ENCODE results near the gene EXOC3.
"Not testable (repeated sequence)": the region's sequence is repeated elsewhere in the genome, so short reads cannot be mapped to it uniquely, and the experiment has no call there.

EXOC3 gene

DNA sequence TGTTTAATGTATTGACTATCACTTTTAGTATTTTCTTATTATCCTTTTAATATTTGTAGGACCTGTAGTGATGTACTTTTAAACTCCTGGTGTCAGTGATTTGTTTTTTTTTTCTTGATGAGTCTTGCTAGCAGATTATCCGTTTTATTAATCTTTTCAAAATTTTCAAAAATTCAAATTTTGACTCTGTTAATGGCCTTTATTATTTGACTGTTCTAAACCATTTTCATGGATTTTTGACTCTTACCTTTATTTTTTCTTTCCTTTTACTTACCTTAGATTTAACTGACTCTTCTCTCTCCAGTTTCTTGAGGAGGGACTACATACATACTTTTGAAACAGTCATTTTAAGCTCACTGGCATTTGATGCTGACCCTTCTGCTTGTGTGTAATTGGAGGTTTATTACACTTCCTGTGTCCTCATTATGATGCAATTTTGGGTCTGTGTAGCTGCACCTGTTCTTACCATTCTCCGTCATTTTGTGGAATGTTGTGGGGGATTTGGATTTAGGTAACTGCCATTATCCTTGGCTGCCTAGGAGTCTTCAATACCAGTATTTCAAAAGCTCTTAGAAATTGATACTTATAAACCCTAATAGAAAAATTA lies 32.0 kb upstream of the EXOC3 start:
- Histone ChIP-seq H3K27ac (ENCODE audit: low read length) (no peak overlapping the region), H3K4me1 (ENCODE audit: control insufficient read depth, insufficient read depth, low read length) (no peaks in the 10 kb centered on the region), H3K9ac (ENCODE audit: low read length in 2 of 2) (no peak overlapping the region), H3K9me3 (ENCODE audit: control insufficient read depth in 2 of 2, low read length in 2 of 2) (no peaks in the 10 kb centered on the region), H3K36me3 (ENCODE audit: control insufficient read depth in 2 of 2, insufficient read depth in 2 of 2, low read length in 2 of 2) (no peaks in the 10 kb centered on the region), H3K4me3 (ENCODE audit: low read length in 2 of 2) (no peak overlapping the region), H3K27me3 (ENCODE audit: control insufficient read depth in 1 of 2, insufficient read depth in 2 of 2, low read length in 2 of 2) (peaks cover 0 to 2% of the 10 kb centered on the region in 2 donors)

DNA sequence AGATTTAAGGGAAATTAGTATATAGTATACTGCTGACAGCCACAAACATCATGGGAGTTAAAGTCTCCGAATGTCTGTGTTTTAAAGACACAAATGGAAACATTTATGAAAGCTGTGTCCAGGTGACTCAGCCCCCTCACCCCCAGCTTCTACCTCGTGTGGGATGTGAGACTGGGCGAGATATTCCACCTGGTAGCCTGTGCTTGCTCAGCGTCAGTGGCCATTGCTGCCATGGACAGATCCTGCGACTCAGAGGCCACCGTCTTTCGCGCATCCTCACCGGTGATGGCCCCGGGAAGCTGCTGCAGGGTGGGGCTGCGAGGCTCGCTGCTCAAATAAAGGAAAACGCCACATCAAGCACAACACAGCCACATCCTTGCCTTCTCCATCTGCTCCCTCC lies 31.2 kb upstream of the EXOC3 start:
- H3K4me3 ChIP-seq (ENCODE audit: low read length in 2 of 2), result no peak overlapping the region
- H3K27me3 ChIP-seq (ENCODE audit: control insufficient read depth in 1 of 2, insufficient read depth in 2 of 2, low read length in 2 of 2), result peaks cover 0 to 2% of the 10 kb centered on the region in 2 donors
- H3K36me3 ChIP-seq (ENCODE audit: control insufficient read depth in 2 of 2, insufficient read depth in 2 of 2, low read length in 2 of 2), result no peaks in the 10 kb centered on the region
- no peaks in the 10 kb centered on the region for H3K4me1 ChIP-seq (ENCODE audit: control insufficient read depth, insufficient read depth, low read length)
- no peaks in the 10 kb centered on the region for H3K9me3 ChIP-seq (ENCODE audit: control insufficient read depth in 2 of 2, low read length in 2 of 2)
- no peak overlapping the region for H3K27ac ChIP-seq (ENCODE audit: low read length)
- H3K9ac ChIP-seq (ENCODE audit: low read length in 2 of 2), result no peak overlapping the region

- not testable (repeated sequence) for H3K27ac ChIP-seq (ENCODE audit: low read length); H3K4me1 ChIP-seq (ENCODE audit: control insufficient read depth, insufficient read depth, low read length); H3K27me3 ChIP-seq (ENCODE audit: control insufficient read depth in 1 of 2, insufficient read depth in 2 of 2, low read length in 2 of 2); H3K36me3 ChIP-seq (ENCODE audit: control insufficient read depth in 2 of 2, insufficient read depth in 2 of 2, low read length in 2 of 2); H3K9me3 ChIP-seq (ENCODE audit: control insufficient read depth in 2 of 2, low read length in 2 of 2)
- H3K9ac ChIP-seq (ENCODE audit: low read length in 2 of 2), result peak overlapping the region in 1 of 2 donors; percentile 90
- peak overlapping the region in 1 of 2 donors; percentile 25 for H3K4me3 ChIP-seq (ENCODE audit: low read length in 2 of 2)
These were observed 27.7 kb upstream of the EXOC3 start for GRCh38 chr5:414991-415927.

GRCh38 chr5:415928-416635 lies 26.9 kb upstream of the EXOC3 start:
- no peaks in the 10 kb centered on the region for H3K36me3 ChIP-seq (ENCODE audit: control insufficient read depth in 2 of 2, insufficient read depth in 2 of 2, low read length in 2 of 2)
- peak overlapping the region in 1 of 2 donors; percentile 90 for H3K9ac ChIP-seq (ENCODE audit: low read length in 2 of 2)
- no peaks in the 10 kb centered on the region for H3K9me3 ChIP-seq (ENCODE audit: control insufficient read depth in 2 of 2, low read length in 2 of 2)
- no peak overlapping the region for H3K4me3 ChIP-seq (ENCODE audit: low read length in 2 of 2)
- no peaks in the 10 kb centered on the region for H3K4me1 ChIP-seq (ENCODE audit: control insufficient read depth, insufficient read depth, low read length)
- peaks cover 0 to 2% of the 10 kb centered on the region in 2 donors for H3K27me3 ChIP-seq (ENCODE audit: control insufficient read depth in 1 of 2, insufficient read depth in 2 of 2, low read length in 2 of 2)
- H3K27ac ChIP-seq (ENCODE audit: low read length), result no peak overlapping the region

- H3K27ac ChIP-seq (ENCODE audit: low read length), result no peak overlapping the region
- peaks cover 0 to 2% of the 10 kb centered on the region in 2 donors for H3K27me3 ChIP-seq (ENCODE audit: control insufficient read depth in 1 of 2, insufficient read depth in 2 of 2, low read length in 2 of 2)
These were observed 26.4 kb upstream of the EXOC3 start for GRCh38 chr5:416636-416960.

DNA sequence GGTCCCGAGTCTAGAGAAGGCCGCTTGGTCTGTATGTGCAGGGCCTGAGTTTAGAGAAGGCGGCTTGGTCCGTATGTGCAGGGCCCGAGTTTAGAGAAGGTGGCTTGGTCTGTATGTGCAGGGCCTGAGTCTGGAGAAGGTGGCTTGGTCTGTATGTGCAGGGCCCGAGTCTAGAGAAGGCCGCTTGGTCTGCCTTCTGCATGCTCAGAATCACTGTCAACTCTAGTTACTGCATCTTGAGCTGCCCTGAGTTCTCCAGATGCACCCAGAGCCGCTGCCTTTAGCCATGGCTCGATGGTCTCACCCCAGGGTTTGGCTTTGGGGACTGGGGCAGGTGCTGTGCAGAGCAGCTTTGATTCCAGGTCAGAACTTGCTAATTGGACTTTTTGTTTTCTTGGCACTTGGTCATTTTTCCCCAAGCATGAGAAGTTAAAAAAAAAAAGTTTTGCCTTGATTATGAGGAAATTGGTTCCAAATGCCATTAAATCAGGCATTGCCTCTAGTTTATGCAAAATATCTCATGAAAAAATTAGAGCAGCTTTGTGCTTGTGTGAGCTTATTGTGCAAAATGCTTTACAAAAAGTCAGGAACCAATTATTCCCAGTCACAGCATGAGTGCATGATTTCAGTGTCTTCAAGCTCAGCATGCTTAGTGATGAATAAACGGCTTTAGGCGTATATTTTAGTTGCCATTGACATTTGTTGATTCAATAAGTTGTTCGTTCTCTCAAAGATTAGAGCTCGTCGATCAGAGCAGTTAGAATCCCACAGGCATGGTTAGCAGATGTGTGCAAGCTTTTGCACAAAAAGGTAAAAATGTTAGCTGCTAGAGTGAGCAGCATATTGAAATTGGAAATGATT lies 25.4 kb upstream of the EXOC3 start:
- Histone ChIP-seq H3K4me3 (ENCODE audit: low read length in 2 of 2) (no peak overlapping the region), H3K27me3 (ENCODE audit: control insufficient read depth in 1 of 2, insufficient read depth in 2 of 2, low read length in 2 of 2) (no peaks in the 10 kb centered on the region), H3K9ac (ENCODE audit: low read length in 2 of 2) (no peak overlapping the region), H3K27ac (ENCODE audit: low read length) (no peak overlapping the region), H3K9me3 (ENCODE audit: control insufficient read depth in 2 of 2, low read length in 2 of 2) (no peaks in the 10 kb centered on the region), H3K4me1 (ENCODE audit: control insufficient read depth, insufficient read depth, low read length) (no peaks in the 10 kb centered on the region), H3K36me3 (ENCODE audit: control insufficient read depth in 2 of 2, insufficient read depth in 2 of 2, low read length in 2 of 2) (no peaks in the 10 kb centered on the region)

More at GRCh38 chr5:416636-416960, 26.4 kb upstream of the EXOC3 start:
- H3K36me3 ChIP-seq (ENCODE audit: control insufficient read depth in 2 of 2, insufficient read depth in 2 of 2, low read length in 2 of 2), result no peaks in the 10 kb centered on the region
- H3K9me3 ChIP-seq (ENCODE audit: control insufficient read depth in 2 of 2, low read length in 2 of 2), result no peaks in the 10 kb centered on the region
- no peak overlapping the region for H3K9ac ChIP-seq (ENCODE audit: low read length in 2 of 2)
- no peak overlapping the region for H3K4me3 ChIP-seq (ENCODE audit: low read length in 2 of 2)
- H3K4me1 ChIP-seq (ENCODE audit: control insufficient read depth, insufficient read depth, low read length), result no peaks in the 10 kb centered on the region

GRCh38 chr5:418162-419121 lies 24.5 kb upstream of the EXOC3 start:
- H3K36me3 ChIP-seq (ENCODE audit: control insufficient read depth in 2 of 2, insufficient read depth in 2 of 2, low read length in 2 of 2), result no peaks in the 10 kb centered on the region
- no peak overlapping the region for H3K9ac ChIP-seq (ENCODE audit: low read length in 2 of 2)
- no peak overlapping the region for H3K27ac ChIP-seq (ENCODE audit: low read length)
- H3K4me1 ChIP-seq (ENCODE audit: control insufficient read depth, insufficient read depth, low read length), result no peaks in the 10 kb centered on the region
- H3K27me3 ChIP-seq (ENCODE audit: control insufficient read depth in 1 of 2, insufficient read depth in 2 of 2, low read length in 2 of 2), result no peaks in the 10 kb centered on the region
- H3K9me3 ChIP-seq (ENCODE audit: control insufficient read depth in 2 of 2, low read length in 2 of 2), result no peaks in the 10 kb centered on the region
- no peak overlapping the region for H3K4me3 ChIP-seq (ENCODE audit: low read length in 2 of 2)

DNA sequence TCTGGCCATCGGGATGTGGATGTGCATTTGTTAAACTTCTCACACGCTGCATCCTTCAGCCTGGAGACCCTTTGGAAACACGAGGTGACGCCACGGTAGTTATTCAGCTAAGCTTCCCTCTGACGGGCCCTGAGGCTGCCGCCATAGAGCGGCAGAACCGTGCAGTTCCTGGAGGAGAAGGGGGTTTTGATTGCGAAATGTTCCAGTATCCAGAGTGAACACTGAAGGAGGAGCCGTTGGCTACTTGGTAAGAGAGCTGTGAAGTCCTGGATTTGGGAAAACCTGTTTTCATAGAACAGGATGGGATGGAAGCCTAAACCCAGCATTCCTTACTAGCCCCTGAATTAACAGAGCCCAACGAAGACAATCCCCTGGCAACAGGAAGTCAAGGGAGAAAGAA lies 23.0 kb upstream of the EXOC3 start:
- Histone ChIP-seq H3K9ac (ENCODE audit: low read length in 2 of 2) (no peak overlapping the region), H3K27me3 (ENCODE audit: control insufficient read depth in 1 of 2, insufficient read depth in 2 of 2, low read length in 2 of 2) (no peaks in the 10 kb centered on the region), H3K36me3 (ENCODE audit: control insufficient read depth in 2 of 2, insufficient read depth in 2 of 2, low read length in 2 of 2) (no peaks in the 10 kb centered on the region), H3K4me3 (ENCODE audit: low read length in 2 of 2) (no peak overlapping the region), H3K9me3 (ENCODE audit: control insufficient read depth in 2 of 2, low read length in 2 of 2) (no peaks in the 10 kb centered on the region), H3K4me1 (ENCODE audit: control insufficient read depth, insufficient read depth, low read length) (no peaks in the 10 kb centered on the region), H3K27ac (ENCODE audit: low read length) (no peak overlapping the region)

- no peak overlapping the region for H3K9ac ChIP-seq (ENCODE audit: low read length in 2 of 2)
- H3K27ac ChIP-seq (ENCODE audit: low read length), result no peak overlapping the region
- H3K27me3 ChIP-seq (ENCODE audit: control insufficient read depth in 1 of 2, insufficient read depth in 2 of 2, low read length in 2 of 2), result no peaks in the 10 kb centered on the region
- H3K36me3 ChIP-seq (ENCODE audit: control insufficient read depth in 2 of 2, insufficient read depth in 2 of 2, low read length in 2 of 2), result no peaks in the 10 kb centered on the region
- no peaks in the 10 kb centered on the region for H3K9me3 ChIP-seq (ENCODE audit: control insufficient read depth in 2 of 2, low read length in 2 of 2)
- no peak overlapping the region for H3K4me3 ChIP-seq (ENCODE audit: low read length in 2 of 2)
- no peaks in the 10 kb centered on the region for H3K4me1 ChIP-seq (ENCODE audit: control insufficient read depth, insufficient read depth, low read length)
These were observed 22.2 kb upstream of the EXOC3 start for GRCh38 chr5:420632-421286.
